ENCODE results near the gene C1orf232.
A peak's percentile ranks its signal among the peaks of the same experiment; 100 is the strongest.

The C1orf232 gene

GRCh38 chr1:26166719-26167281, 2.0 kb downstream of the C1orf232 start:
- no peaks in the 10 kb centered on the region for H3K36me3 ChIP-seq (ENCODE audit: low read depth)
- no peak for DNase-seq (ENCODE audit: low spot score)
- TF ChIP-seq, protein P1, sequence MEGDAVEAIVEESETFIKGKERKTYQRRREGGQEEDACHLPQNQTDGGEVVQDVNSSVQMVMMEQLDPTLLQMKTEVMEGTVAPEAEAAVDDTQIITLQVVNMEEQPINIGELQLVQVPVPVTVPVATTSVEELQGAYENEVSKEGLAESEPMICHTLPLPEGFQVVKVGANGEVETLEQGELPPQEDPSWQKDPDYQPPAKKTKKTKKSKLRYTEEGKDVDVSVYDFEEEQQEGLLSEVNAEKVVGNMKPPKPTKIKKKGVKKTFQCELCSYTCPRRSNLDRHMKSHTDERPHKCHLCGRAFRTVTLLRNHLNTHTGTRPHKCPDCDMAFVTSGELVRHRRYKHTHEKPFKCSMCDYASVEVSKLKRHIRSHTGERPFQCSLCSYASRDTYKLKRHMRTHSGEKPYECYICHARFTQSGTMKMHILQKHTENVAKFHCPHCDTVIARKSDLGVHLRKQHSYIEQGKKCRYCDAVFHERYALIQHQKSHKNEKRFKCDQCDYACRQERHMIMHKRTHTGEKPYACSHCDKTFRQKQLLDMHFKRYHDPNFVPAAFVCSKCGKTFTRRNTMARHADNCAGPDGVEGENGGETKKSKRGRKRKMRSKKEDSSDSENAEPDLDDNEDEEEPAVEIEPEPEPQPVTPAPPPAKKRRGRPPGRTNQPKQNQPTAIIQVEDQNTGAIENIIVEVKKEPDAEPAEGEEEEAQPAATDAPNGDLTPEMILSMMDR (IDR thresholded peaks at IDR 0.05; ENCODE audit: poor library complexity, severe bottlenecking): no peak

DNA sequence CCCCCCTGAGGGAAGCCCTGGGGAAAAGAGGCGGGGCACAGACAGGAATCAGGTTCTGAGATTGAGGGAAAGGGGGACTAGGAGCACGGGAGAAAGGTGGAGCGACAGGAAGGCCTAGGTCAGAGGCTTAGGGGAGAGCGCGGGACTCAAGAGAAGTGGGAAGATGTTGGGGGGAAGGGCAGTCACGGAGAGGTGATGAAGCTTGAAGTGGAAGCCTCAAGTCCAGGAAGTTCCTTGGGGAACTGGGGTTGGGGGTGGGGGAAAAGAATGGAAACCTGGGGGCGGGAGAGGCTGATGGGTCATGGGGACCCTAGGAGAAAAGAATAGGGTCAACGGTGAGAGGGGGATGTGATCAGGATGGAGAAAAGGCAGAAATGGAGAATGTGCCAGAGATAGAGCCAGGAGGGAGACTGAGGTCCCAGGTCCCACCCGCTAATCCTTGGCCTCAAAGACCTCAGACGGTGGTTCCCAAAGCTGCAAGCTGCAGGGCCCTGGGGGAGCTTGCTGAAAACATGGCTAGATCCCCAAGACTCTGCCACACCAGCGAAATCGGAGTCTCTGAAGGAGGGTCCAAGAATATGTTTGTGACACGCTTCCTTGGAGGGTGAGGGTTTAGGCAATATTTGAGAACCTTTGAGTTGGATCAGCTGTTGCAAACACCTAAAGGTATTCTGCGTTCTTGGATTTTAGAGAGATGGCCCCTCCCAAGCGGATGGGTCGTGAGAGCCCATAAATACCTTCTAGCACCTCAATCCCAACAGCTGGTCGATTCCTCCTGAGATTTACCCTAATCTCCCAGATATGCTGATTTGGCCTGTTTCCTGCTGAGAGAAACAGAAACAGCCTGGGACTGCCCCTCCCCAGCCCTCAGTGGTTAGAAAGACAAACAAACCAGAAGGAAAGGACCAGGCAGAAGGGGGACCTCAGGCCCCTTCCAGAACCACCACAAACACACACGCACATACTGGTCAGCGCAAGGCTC, 3.6 kb downstream of the C1orf232 start:
- H3K36me3 ChIP-seq (ENCODE audit: low read depth): no peaks in the 10 kb centered on the region
- TF ChIP-seq, protein P1 (IDR thresholded peaks at IDR 0.05; ENCODE audit: poor library complexity, severe bottlenecking): no peak
- ATAC-seq (ENCODE audit: low read depth) (no peak), DNase-seq (ENCODE audit: low spot score) (no peak)
- peaks cover 5% of the 10 kb centered on the region for H3K27me3 ChIP-seq (ENCODE audit: insufficient read depth, poor library complexity, severe bottlenecking)
- no peak overlapping the region for H3K4me3 ChIP-seq (ENCODE audit: severe bottlenecking)
- H3K27ac ChIP-seq (ENCODE audit: poor library complexity, severe bottlenecking): no peak overlapping the region
- H3K9me3 ChIP-seq (ENCODE audit: severe bottlenecking): no peaks in the 10 kb centered on the region
- H3K4me1 ChIP-seq (ENCODE audit: insufficient read depth, poor library complexity, severe bottlenecking): no peaks in the 10 kb centered on the region

More at GRCh38 chr1:26166719-26167281, 2.0 kb downstream of the C1orf232 start:
- Histone ChIP-seq H3K9me3 (ENCODE audit: severe bottlenecking) (no peaks in the 10 kb centered on the region), H3K27ac (ENCODE audit: poor library complexity, severe bottlenecking) (no peak overlapping the region), H3K4me1 (ENCODE audit: insufficient read depth, poor library complexity, severe bottlenecking) (no peaks in the 10 kb centered on the region), H3K27me3 (ENCODE audit: insufficient read depth, poor library complexity, severe bottlenecking) (peaks cover 5% of the 10 kb centered on the region), H3K4me3 (ENCODE audit: severe bottlenecking) (no peak overlapping the region)
- no peak for ATAC-seq (ENCODE audit: low read depth)

- H3K27ac ChIP-seq (ENCODE audit: poor library complexity, severe bottlenecking): no peak overlapping the region
- no peak for DNase-seq (ENCODE audit: low spot score)
- peaks cover 5% of the 10 kb centered on the region for H3K27me3 ChIP-seq (ENCODE audit: insufficient read depth, poor library complexity, severe bottlenecking)
- no peaks in the 10 kb centered on the region for H3K36me3 ChIP-seq (ENCODE audit: low read depth)
- peak overlapping the region; percentile 25 for H3K4me3 ChIP-seq (ENCODE audit: severe bottlenecking)
- peak; percentile 53 for ATAC-seq (ENCODE audit: low read depth)
- no peaks in the 10 kb centered on the region for H3K4me1 ChIP-seq (ENCODE audit: insufficient read depth, poor library complexity, severe bottlenecking)
- no peaks in the 10 kb centered on the region for H3K9me3 ChIP-seq (ENCODE audit: severe bottlenecking)
- TF ChIP-seq, protein P1 (IDR thresholded peaks at IDR 0.05; ENCODE audit: poor library complexity, severe bottlenecking): peak; percentile 96
Measured at GRCh38 chr1:26164036-26164860, 4.5 kb downstream of the C1orf232 start.

GRCh38 chr1:26163684-26164035, 5.1 kb downstream of the C1orf232 start:
- Histone ChIP-seq H3K27me3 (ENCODE audit: insufficient read depth, poor library complexity, severe bottlenecking) (peaks cover 5% of the 10 kb centered on the region), H3K36me3 (ENCODE audit: low read depth) (no peaks in the 10 kb centered on the region), H3K4me3 (ENCODE audit: severe bottlenecking) (peak overlapping the region; percentile 25), H3K9me3 (ENCODE audit: severe bottlenecking) (no peaks in the 10 kb centered on the region), H3K27ac (ENCODE audit: poor library complexity, severe bottlenecking) (no peak overlapping the region), H3K4me1 (ENCODE audit: insufficient read depth, poor library complexity, severe bottlenecking) (no peaks in the 10 kb centered on the region)
- ATAC-seq (ENCODE audit: low read depth) (no peak), DNase-seq (ENCODE audit: low spot score) (no peak)
- TF ChIP-seq, protein P1 (IDR thresholded peaks at IDR 0.05; ENCODE audit: poor library complexity, severe bottlenecking): no peak
